Right kidney (tissue), 9 donors: ENCODE measurements around the gene MAGEA8.
"Not testable (repeated sequence)": the region's sequence is repeated elsewhere in the genome, so short reads cannot be mapped to it uniquely, and the experiment has no call there.

ENCODE experiments used
- DNase-seq: peaks from one replicate; pipeline ENCODE4 v3.0.0-alpha.2; 2016
- long read RNA-seq, 8 donors: transcript quantifications; one replicate each; lab custom pipeline, GENCODE V29; 2026

MAGEA8 gene
- long read RNA-seq, donor 1: 0 reads
- long read RNA-seq, donor 2: 0 reads
- long read RNA-seq, donor 3: 0 reads
- long read RNA-seq, donor 4: 0 reads
- long read RNA-seq, donor 5: 0 reads
- long read RNA-seq, donor 6: 0 reads
- long read RNA-seq, donor 7: 0 reads
- long read RNA-seq, donor 8: 0 reads

GRCh38 chrX:149881081-149881711 is at the start of gene MAGEA8:
TSS of gene MAGEA8 (plus strand) at chrX:149881183. CDS start at chrX:149884273, 3,090 bp downstream.
- DNase-seq: no peak

GRCh38 chrX:149831473-149831872 is 49.5 kb upstream of the MAGEA8 start:
- DNase-seq: no peak

- DNase-seq: not testable (repeated sequence)
Measured at GRCh38 chrX:149836728-149837127, 44.3 kb upstream of the MAGEA8 start.

GRCh38 chrX:149837167-149837566 is 43.8 kb upstream of the MAGEA8 start:
- DNase-seq: no peak

GRCh38 chrX:149837639-149838038 is 43.3 kb upstream of the MAGEA8 start:
- DNase-seq: no peak

- DNase-seq: no peak
Measured at GRCh38 chrX:149841929-149842328, 39.1 kb upstream of the MAGEA8 start.

GRCh38 chrX:149845385-149845784 is 35.6 kb upstream of the MAGEA8 start:
- DNase-seq: no peak

- no peak for DNase-seq
Measured at GRCh38 chrX:149846789-149847188, 34.2 kb upstream of the MAGEA8 start.

- no peak for DNase-seq
Measured at GRCh38 chrX:149848855-149849254, 32.1 kb upstream of the MAGEA8 start.

GRCh38 chrX:149849787-149850186 is 31.2 kb upstream of the MAGEA8 start:
- DNase-seq: no peak

GRCh38 chrX:149851864-149852263 is 29.1 kb upstream of the MAGEA8 start:
- no peak for DNase-seq

- no peak for DNase-seq
Measured at GRCh38 chrX:149853925-149854324, 27.1 kb upstream of the MAGEA8 start.

GRCh38 chrX:149858592-149858991 is 22.4 kb upstream of the MAGEA8 start:
- no peak for DNase-seq

- DNase-seq: no peak
Measured at GRCh38 chrX:149860445-149860844, 20.5 kb upstream of the MAGEA8 start.

GRCh38 chrX:149865390-149865789 is 15.6 kb upstream of the MAGEA8 start:
- DNase-seq: no peak

- no peak for DNase-seq
Measured at GRCh38 chrX:149867488-149867887, 13.5 kb upstream of the MAGEA8 start.

GRCh38 chrX:149870840-149871239 is 10.1 kb upstream of the MAGEA8 start:
- no peak for DNase-seq

- DNase-seq: no peak
Measured at GRCh38 chrX:149871433-149871832, 9.6 kb upstream of the MAGEA8 start.

GRCh38 chrX:149871940-149872339 is 9.0 kb upstream of the MAGEA8 start:
- no peak for DNase-seq

- DNase-seq: no peak
Measured at GRCh38 chrX:149877157-149877556, 3.8 kb upstream of the MAGEA8 start.

GRCh38 chrX:149877636-149878035 is 3.3 kb upstream of the MAGEA8 start:
- DNase-seq: no peak

- not testable (repeated sequence) for DNase-seq
Measured at GRCh38 chrX:149890828-149891227, 9.8 kb downstream of the MAGEA8 start.

GRCh38 chrX:149898554-149898953 is 17.6 kb downstream of the MAGEA8 start:
- DNase-seq: no peak
